ENCODE measurements around the gene KRT28.

GRCh38 chr17:40779181-40779909 is 20.4 kb downstream of the KRT28 start:
- TF ChIP-seq ARNT (IDR thresholded peaks at IDR 0.05) (no peak), SUZ12 (IDR thresholded peaks at IDR 0.05) (no peak), CTBP1 (IDR thresholded peaks at IDR 0.05; ENCODE audit: borderline replicate concordance) (no peak), SP1 (IDR thresholded peaks at IDR 0.05) (no peak), FOXK2 (IDR thresholded peaks at IDR 0.05) (no peak)

Data from HEK293T (cell line).